ENCODE measurements around the gene SERTAD2. TPM values are rescaled to one million over a fixed set of nuclear protein-coding genes. Genes with fewer than 3 reads are reported as not detected.

Gene SERTAD2
- total and polyA plus RNA-seq, 2 of the 4 experiments (the other 2 are of a cell fraction) = 5.0 to 11.0 TPM

GRCh38 chr2:64632835-64633819 lies 20.6 kb downstream of the SERTAD2 start:
- Histone ChIP-seq H3K56ac (ENCODE audit: extremely low read depth, insufficient read depth, low read length) (no peak overlapping the region), H3K23ac (ENCODE audit: low read depth, low read length) (peak overlapping the region; percentile 40; the same call in 1 of the 2 replicates), H2BK5ac (ENCODE audit: low read depth, low read length, poor library complexity, severe bottlenecking) (peak overlapping the region; percentile 53), H2BK20ac (ENCODE audit: low read depth, low read length) (peak overlapping the region; percentile 59), H2BK15ac (ENCODE audit: low read depth, low read length) (peak overlapping the region; percentile 24; the same call in 1 of the 3 replicates), H3K9me1 (ENCODE audit: insufficient read depth, low read length) (peaks cover 16% of the 10 kb centered on the region), H4K5ac (ENCODE audit: low read depth, low read length) (peak overlapping the region; percentile 65), H3K36me3 (ENCODE audit: control insufficient read depth, insufficient read depth, low read length) (peaks cover 18% of the 10 kb centered on the region), H3K14ac (replicated peaks; ENCODE audit: low read depth, low read length) (peak overlapping the region; percentile 57), H3K9me3 (ENCODE audit: control insufficient read depth, insufficient read depth, low read length) (no peaks in the 10 kb centered on the region), H3K79me1 (ENCODE audit: low read depth in 1 of 2, low read length in 2 of 2) (peaks cover 27 to 43% of the 10 kb centered on the region in 2 experiments), H3K4ac (ENCODE audit: low read depth, low read length) (peak overlapping the region; percentile 66), H2AFZ (replicated peaks; ENCODE audit: low read length, poor library complexity) (no peak overlapping the region), H4K91ac (ENCODE audit: insufficient read depth, low read depth, low read length) (peak overlapping the region; percentile 31; the same call in 1 of the 2 replicates), H3K27me3 (ENCODE audit: control insufficient read depth, insufficient read depth, low read length) (no peaks in the 10 kb centered on the region; the same call in 1 of the 2 replicates), H3K9ac (ENCODE audit: low read depth, low read length) (peak overlapping the region; percentile 35; the same call in 1 of the 2 replicates), H3K18ac (ENCODE audit: low read depth, low read length) (peak overlapping the region; percentile 87), H3K4me1 (ENCODE audit: control insufficient read depth, insufficient read depth, low read length) (peaks cover 10% of the 10 kb centered on the region), H4K20me1 (ENCODE audit: insufficient read depth, low read length) (peaks cover 45% of the 10 kb centered on the region), H3K4me2 (ENCODE audit: low read depth, low read length) (peak overlapping the region; percentile 86), H2BK120ac (ENCODE audit: low read depth, low read length) (peak overlapping the region; percentile 34; the same call in 1 of the 2 replicates), H3K27ac (ENCODE audit: insufficient read depth, low read length) (peak overlapping the region; percentile 99), H3K4me3 (ENCODE audit: insufficient read depth, low read depth, low read length) (no peak overlapping the region), H2AK5ac (ENCODE audit: low read depth, low read length) (peak overlapping the region; percentile 50; the same call in 1 of the 2 replicates), H4K8ac (ENCODE audit: low read depth in 2 of 2, low read length in 2 of 2) (peak overlapping the region in 1 of 2 experiments; percentile 34; a peak in 1 of 4 replicates), H2AK9ac (replicated peaks; ENCODE audit: low read depth, low read length, poor library complexity) (no peak overlapping the region)
- TSS peak; percentile 15 for BruUV-seq (replicated peaks)
- ChIA-PET CTCF (interaction anchor here (0.6 to 1.6 kb wide), 4 partner anchors 13 to 117 kb away, joined by 3 to 8 read pairs (median 4); no protein-coding TSS in a partner anchor), POLR2A (ENCODE audit: unreplicated experiment) (no interaction called here)
- in situ Hi-C loops (cut with MboI; ENCODE audit: low sequenced_read_pairs) = loop anchor here (5.0 kb wide), 1 partner anchor 229 kb away; no protein-coding TSS in a partner anchor
- intact Hi-C loops (cut with micrococcal nuclease) = no loop called here
- TF ChIP-seq CEBPB (IDR thresholded peaks at IDR 0.05; ENCODE audit: low read depth, low read length) = peak; percentile 81
- TF ChIP-seq USF2 (IDR thresholded peaks at IDR 0.05; ENCODE audit: low read depth, low read length) = no peak
- DNase-seq = peak; percentile 76
- ATAC-seq (ENCODE audit: low read depth) = peak; percentile 63
- WGBS, 2 experiments (ENCODE audit: extremely low coverage in 2 of 2, insufficient read length in 1 of 2) = no CpG with 5 or more reads among the region's 9 CpGs
- dilution Hi-C loops (cut with HindIII; ENCODE audit: low sequenced_read_pairs, unreplicated experiment) = no loop called here
